GM21576 (cell line): Measurements from ENCODE around the gene ARID5B.

ENCODE experiments used
- ATAC-seq: cut with Tn5 transposase; IDR thresholded peaks from one replicate; pipeline ENCODE4 v1.9.1; 2021; ENCODE audit warnings: mild to moderate bottlenecking, moderate library complexity; ENCODE audit not compliant: unreplicated experiment

ARID5B gene

GRCh38 chr10:61887772-61888171 is 13.7 kb upstream of the ARID5B start:
- ATAC-seq: no peak

- no peak for ATAC-seq
Measured at GRCh38 chr10:61888744-61889143, 12.8 kb upstream of the ARID5B start.

- ATAC-seq: no peak
Measured at GRCh38 chr10:61890430-61890829, 11.1 kb upstream of the ARID5B start.

- ATAC-seq: no peak
Measured at GRCh38 chr10:61890881-61891409, 10.6 kb upstream of the ARID5B start.

- no peak for ATAC-seq
Measured at GRCh38 chr10:61891906-61892585, 9.5 kb upstream of the ARID5B start.

GRCh38 chr10:61892961-61893360 is 8.5 kb upstream of the ARID5B start:
- no peak for ATAC-seq

DNA sequence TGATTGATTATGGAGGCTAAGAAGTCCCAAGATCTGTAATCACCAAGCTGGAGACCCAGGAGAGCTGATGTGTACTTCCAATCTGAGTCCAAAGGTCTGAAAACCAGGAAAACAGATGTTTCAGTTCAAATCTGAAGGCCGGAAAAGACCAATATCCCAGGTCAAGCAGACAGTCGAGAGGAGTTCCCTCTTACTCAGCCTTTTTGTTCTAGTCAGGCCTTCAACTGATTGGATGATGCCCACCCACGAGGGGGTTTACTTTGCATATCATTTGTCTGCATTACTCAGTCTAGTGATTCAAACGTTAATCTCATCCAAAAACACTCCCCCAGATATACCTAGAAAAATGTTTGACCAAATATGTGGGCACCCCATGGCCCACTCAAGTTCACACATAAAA is 7.4 kb upstream of the ARID5B start:
- ATAC-seq: no peak

GRCh38 chr10:61895898-61896600 is 5.5 kb upstream of the ARID5B start:
- no peak for ATAC-seq

GRCh38 chr10:61896854-61897661 is 4.4 kb upstream of the ARID5B start:
- peak; percentile 57 for ATAC-seq

DNA sequence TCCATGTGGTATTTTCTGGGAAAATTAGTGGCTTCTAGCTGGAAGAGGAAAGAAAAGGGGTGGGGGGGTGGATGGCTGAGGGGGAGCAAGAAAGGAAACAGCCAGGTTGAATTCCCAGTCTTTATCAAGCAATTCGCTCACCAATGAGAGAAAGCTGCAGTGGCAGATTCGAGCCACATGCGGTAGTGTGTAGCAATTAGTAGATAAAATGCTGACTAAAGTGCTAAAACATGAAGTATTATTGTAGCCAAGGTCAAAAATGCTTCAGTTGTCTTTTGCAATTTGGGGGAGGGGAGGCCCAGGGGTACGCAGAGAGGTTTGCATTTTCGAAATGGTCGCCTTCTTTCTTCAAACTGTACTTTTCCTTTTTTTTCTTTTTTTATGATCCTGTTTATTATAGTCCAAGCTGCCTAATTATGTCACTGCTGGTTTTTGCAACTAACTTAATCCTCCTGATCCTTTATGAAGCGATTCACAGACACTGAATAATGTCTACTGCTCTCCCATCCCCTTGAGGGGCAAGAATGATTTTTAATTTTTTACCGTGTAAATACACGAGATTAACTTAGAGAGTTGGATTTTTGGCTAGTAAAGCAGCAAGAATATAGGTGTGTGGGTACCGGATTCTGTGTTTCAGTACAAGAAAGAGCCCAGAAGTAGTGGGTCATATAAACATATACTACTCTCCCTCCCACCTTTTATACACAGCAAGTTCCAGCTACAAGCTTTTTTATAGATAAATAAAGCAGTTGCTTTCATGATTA is 3.6 kb upstream of the ARID5B start:
- no peak for ATAC-seq

DNA sequence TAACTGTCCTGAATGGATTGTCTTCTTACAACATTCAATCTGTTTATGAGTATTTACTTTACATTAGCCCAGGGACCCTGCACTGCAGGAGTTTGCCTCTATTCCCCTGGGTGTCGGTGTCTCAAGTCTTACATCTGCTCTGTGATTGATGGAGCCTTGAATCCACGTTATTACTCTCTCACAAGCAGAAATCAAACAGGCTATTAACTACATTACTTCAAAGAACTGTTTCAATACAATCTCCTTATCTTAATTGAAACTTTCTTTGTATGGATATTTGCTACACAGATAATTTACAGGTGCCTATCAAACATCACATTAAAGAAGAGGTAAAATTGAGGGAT is 3.1 kb upstream of the ARID5B start:
- no peak for ATAC-seq

GRCh38 chr10:61899069-61899531 is 2.4 kb upstream of the ARID5B start:
- ATAC-seq: no peak

GRCh38 chr10:61899663-61899996 is 1.9 kb upstream of the ARID5B start:
- no peak for ATAC-seq

DNA sequence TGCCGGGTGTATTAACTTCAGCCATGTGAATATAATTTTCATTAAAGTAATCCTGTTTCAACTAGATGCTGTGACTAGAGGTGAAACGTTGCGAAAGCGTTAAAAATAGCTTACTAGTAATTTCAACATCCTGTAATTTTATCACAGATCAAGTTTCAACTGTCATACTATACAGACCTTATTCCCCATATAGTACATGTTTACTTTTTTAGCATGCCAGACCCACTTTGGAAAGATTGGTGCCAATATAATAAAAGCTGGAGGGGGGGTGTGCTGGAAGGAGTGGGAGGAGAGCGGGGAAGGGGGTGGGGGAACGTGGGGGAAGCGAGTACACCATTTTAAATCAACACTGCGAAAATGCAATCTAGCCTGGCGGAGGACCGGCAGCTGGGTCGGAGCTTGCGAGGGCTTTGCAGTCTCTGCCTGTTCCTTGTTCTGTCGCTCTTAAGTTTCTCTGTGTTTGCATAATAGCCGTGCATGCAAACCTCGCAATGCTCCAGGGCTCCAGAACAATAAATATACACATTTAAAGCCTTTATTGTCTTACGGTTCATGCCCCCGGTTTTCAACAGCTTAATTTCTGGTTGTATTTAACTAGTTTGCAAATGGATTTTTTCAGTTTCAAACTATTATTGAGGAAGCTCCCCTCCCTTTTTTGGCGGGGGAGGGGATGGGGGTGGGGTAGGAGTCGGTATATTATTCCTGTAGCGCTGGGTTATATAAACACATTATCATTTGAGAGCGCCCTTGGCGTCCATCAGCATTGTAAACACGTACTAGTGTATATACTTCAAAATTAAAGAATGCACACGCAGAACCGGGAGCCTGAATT is 1.3 kb upstream of the ARID5B start:
- peak; percentile 30 for ATAC-seq

DNA sequence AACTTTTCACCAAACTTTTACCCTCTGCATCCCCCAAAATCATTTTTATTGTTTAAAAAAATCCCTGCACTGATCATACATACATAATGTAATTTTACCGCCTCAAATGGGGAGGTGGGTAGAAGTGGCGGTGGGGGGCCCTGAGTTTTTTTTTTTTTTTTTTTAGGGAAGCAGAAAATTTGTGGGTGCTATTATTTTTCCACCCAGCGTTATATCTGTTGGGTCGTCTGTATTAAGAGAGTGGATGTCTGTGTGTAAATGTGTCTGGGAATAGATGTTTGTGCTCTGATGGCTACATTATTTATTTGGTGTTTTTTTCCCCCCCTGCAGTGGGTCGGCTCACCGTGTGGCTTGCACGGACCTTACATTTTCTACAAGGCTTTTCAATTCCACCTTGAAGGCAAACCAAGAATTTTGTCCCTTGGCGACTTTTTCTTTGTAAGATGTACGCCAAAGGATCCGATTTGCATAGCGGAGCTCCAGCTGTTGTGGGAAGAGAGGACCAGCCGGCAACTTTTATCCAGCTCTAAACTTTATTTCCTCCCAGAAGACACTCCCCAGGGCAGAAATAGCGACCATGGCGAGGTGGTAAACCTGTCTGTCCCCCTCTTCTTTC is 438 bp downstream of the ARID5B start:
- no peak for ATAC-seq

GRCh38 chr10:61902445-61903220 is 1.1 kb downstream of the ARID5B start:
- ATAC-seq: no peak

GRCh38 chr10:61903221-61903927 is 1.9 kb downstream of the ARID5B start:
- ATAC-seq: peak; percentile 41

- ATAC-seq: no peak
Measured at GRCh38 chr10:61903928-61904344, 2.4 kb downstream of the ARID5B start.
